ENCODE data around the gene TMEM120A.

Gene TMEM120A

DNA sequence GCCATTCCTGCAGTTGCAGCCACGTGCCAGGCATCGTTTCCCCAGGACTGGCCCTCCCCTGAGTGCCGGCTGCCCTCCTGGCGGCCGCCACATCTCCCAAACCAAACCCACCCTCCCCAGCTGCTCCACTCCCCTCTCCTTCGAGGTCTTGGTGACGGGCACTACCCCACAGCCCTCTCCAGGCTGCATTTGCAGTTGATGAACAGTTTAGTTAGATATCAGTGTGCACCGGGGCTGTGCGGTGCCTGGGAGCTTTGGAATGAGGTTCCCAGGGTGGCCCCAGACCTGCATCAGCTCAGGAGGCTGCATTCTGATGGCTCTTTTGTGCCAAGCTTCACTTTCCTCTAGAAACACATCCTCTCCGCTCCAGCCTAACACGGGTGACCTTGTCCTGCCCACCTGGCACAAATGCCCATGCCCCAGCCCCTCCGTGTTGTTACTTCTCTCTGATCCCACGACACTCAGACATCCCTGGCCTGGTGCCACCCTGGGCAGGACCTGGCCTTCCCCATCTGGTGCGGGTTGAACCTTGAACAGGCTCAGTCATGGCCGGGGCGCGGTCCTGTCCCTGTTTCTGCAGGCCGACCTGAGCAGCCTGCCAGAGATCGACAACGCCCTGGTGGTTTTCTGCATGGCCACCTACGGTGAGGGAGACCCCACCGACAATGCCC, 14.5 kb downstream of the TMEM120A start:
- no peak for DNase-seq

DNA sequence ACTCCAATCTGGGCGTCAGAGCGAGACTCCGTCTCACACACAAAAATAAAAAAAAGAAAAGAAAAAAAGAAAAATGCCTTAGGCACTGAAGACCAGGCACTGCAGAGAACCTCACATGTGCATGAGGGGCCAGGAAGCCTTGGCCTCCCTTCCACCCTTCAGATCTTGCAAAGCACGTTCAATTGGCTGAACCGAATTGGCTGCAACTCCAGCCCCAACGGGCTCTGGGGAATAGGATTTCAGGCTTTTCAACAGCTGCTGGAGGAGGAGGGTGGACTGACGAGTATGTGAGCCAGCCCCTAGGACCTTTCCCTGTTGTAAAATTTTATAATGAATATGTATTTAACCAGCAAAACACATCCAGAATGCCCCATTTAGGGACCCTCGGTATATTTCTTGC, 16.7 kb downstream of the TMEM120A start:
- no peak for DNase-seq

DNA sequence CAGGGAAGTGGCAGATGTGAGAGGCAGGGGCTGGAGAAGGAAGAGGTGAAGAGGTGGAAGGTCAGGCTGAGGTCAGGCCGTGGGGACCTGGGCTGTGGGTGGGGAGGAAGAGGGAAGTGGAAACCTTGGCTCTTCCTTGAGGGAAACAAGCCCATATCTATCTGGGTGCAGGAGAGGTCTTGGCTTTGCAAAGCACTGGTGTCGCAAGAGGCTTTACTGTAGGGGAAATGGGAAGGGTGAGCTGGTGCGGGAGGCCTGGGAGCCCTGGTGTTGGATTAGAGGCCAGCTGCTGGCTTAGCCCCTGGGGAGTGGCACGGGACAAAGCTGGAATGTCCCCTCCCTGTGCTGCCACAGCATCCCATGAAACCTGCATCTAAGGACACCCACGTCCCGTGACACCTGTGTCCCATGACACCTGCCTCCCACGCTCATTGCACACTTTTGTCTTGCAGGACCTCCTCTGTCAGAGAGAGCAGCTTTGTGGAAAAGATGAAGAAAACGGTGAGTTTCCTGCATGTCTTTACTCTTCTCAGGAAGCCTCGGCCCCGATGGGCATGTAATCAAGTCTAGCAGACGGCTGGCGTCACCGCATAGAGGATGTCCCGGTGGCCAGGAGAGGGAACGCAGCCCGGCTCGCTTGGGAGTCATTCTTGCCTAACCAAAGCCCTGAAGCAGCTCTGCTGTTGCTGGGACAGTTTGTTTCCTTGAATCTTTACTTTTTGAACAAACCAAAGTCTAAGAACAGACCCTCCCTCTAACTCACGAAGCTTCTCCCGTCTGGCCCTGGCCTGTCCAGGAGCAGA, 22.2 kb downstream of the TMEM120A start:
- no peak for DNase-seq

DNA sequence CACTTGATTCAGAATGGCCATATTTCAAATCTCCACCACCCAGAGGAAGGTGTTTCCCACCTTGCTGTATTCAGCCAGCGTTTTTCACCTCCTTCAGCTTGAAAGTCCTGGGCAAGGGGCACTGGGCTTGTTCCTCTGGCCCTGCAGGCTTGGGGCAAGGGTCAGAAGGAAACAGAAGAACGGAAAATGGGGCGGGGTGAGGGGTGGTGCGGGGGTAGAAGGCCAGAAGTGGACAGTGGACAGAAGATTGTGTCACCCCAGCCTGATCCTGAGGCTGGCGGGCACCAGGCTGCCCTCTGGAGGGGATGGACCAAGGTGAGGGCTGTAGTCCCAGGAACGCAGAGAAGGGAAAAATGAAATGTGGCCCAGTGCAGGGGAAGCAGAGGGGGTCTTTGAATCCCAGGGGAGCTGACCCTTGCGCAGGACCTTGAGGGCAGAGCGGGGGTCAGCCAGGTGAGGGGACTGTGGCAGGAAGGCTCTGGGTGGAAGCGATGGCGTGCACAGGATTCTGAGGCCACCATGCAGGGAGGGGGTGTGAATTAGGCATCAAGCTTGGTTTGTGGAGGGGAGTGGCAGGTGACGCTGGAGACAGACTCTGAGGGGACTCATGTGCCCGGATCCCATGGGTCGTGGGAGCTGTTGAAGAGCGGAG, 23.0 kb downstream of the TMEM120A start:
- no peak for DNase-seq

DNA sequence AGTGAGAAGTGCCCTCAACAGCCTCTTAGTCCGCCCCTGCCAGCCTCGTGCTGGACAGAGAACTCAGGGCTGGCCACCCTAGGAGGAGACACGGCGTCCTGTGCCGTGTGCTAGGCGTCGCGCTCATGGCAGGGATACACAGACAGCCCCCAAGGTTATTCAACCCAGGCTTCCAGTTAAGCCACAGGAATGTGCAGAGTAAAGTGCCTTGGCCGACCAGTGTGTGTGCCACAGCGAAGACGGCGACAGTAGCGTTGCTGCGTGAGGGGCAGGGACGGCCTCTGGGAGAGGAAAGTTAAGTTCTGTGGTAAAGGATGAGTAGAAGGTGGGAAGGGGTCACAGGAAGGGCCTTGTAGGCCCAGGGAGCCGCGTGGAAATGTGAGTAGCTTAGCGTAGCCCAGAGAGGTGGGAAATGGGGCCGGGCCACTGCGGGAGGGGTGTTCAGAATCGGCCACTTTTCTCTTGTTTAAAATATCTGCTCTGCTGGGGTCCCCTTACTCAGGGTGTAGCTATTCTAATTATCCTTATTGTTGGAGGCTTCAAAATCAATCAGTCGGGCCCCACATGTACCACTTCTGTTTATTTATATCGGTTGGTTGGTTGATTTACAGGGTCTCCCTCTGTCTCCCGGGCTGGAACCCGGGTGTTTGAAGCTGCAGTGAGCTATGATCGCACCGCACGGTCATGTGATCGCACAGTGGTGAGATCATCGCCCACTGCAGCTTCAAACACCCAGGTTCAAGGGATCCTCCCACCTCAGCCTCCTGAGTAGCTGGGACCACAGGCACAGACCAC, 24.5 kb downstream of the TMEM120A start:
- no peak for DNase-seq

DNA sequence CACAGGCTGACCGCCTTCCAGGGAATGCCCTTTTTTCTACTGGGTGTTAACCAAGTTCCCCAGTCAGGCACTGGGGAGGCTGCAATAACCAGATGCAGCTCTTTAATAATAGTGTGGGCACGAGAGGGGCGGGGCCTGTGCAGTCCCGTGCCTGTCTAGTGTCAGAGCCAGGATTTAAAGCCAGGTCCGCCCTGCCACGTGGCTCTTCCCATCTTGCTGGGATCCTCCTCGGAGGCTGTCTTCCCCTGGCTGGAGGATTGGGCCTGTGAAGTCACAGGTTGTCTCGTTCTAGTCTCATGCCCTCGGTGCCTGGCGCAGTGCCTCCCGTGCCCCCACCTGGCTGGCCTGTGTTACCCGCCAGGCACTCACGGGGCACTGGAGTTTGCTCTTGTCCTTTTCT, 25.2 kb downstream of the TMEM120A start:
- DNase-seq: no peak

DNA sequence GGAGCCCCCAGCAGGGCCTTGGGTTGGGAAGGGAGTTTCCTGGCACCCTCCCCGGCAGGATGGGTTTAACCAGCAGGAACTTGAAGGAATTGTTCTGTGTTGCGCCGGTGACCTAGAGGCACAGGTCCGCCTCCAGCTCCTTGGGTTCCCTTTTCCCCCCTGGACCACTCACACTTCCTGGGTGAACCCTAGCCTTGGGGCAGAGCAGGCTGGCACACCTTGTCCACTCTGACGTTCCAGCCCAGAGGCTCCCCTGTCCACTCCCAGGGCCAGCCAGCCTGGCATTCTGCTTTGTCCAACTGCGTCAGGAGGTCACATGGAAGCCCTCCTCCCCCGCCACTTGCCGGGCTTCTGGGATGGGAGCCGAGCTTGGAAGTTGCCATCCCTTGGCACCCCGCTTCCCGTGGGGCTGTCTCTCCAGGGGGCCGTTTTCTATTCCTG, 25.8 kb downstream of the TMEM120A start:
- DNase-seq: no peak

DNA sequence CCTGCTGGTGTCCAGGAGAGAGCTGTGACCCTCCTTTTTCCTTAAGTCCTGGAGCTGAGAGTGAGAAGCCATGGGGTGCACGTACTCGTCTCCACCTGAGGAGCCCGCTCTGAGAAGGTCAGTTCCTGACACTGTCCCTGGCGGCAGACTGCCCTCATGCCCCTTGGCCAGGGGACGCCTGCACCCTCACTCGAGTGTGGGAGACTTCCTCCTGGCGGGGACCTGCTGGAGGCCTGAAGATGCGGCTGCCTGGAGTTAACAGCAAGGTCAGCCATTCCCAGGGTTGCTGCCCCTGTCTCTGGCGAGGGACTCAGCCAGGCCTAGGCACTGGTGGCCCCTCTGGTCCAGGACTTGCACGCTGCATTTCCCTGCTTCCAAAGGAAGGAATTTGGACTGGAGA, 26.4 kb downstream of the TMEM120A start:
- DNase-seq: no peak

DNA sequence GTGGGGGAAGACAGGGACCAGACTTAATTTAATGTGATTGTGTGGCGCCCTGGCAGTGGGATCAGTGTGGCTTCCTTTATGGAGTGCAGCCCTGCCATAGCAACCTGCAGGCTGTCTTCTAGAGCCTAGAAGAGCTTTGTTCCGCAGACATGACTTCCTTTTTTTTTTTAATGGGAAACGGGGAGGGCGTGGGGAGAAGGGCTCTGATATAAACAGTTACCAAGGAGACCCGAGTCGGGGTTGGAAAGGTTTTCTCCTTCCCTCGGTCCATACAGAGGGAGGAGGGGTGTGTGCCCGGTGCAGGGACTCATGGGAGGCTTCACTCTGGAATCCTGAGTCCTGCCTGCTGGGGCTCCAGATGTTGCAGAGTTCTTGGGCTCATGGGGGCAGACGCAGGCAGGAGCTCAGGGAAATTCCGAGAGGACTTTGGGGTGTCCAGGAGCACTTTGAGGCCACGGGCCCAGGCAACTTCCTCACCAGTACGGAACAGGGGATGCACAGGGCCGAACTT, 26.9 kb downstream of the TMEM120A start:
- DNase-seq: peak; percentile 32

DNA sequence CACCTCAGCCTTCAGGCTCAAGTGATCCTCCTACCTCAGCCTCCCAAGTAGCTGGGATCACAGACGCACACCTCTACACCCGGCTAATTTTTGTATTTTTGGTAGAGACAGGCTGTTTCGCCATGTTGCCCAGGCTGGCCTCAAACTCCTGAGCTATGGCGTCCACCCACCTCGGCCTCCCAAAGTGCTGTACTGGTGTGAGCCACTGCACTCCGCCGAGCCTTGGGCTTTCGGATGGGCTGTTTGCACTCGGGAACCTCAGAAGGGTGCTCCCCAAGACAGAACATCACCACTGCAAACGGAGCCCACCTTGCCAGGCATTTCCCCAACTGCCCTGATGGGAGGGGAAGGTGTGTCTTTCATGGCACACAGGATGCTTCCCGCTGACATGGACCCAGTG, 27.3 kb downstream of the TMEM120A start:
- no peak for DNase-seq

DNA sequence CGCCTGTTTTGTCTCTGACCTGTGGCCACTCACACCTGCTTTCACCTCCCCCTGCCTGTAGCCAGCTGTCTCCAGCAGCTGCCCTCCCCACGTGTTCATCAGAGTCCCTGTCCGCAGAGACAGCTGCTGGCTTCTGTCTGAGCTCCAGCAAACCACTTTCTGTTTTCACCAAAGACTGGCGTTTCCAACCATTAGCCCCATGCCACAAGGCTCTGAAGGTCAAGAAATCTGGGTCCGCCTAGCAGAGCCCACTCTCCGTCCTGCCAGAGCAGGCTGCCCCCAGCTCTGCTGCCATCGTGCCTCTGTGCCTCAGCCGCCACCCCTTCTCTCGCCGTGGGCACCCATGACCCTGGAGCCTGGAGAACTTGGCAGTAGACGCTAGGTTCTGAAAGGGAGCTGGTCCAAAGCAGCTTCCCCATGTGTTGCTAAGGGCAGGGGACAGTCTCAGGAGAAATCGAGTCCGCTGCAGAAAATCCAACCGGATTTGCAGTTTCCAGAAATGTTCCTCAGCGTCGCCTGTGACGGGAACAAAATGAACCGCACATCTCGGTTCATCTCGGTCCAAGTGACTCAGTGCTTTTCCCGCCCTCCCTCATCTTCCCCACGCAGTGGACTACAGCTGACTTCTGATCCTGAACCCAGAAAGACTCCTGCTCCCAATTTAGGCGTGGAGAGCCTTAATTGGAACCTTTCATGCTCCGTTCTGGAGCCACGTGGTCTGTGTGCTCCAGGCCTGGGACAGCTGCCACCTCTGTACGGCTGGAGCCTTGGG, 28.0 kb downstream of the TMEM120A start:
- no peak for DNase-seq

DNA sequence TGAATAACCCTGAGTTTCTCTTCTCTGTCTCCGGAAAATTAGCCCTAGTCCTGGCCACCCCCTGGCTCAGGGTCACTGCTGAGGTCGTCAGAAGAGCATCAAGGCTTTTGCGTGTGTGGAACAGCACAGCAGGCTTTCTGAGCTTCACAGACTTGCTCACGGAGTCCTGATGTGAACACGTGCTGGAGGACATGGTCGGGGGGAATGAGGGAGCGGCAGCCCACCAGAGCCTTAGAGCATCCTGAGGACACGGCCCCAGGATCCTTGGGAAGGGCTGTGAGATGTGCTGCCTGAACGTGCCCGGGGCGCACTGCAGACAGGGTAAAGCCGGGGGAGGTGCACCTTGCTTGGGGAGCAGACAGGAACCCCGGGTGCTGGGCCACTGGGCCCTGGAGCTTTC, 28.8 kb downstream of the TMEM120A start:
- DNase-seq: no peak

DNA sequence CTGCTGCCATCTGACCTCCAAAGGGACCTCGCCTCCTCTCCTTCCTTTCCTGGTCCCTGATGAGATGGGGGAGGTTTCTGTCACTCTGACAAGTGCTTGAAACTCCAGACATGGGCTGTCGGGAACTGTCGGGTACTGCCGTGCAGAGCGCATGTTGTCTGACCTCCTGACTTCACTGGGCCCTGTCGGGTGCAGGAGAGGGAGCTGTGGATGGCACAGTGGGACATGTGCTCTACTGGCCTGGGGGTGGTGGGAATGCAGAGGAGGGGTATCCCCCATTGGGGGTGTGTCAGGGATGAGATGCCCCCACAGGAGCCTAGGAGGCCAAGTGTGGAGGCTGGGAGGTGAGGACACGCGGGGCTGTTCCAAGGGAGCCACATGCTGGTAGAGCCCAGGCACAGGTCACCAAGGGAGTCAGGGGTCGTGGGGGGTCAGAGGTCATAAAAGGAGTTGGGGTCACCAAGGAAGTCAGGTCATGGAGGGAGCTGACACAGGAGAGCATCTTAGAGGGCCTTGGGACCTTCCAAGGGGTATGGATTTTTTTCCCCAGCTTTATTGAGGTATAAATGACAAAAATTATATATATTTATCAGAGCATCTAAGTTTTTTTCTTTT, 30.9 kb downstream of the TMEM120A start:
- DNase-seq: no peak

DNA sequence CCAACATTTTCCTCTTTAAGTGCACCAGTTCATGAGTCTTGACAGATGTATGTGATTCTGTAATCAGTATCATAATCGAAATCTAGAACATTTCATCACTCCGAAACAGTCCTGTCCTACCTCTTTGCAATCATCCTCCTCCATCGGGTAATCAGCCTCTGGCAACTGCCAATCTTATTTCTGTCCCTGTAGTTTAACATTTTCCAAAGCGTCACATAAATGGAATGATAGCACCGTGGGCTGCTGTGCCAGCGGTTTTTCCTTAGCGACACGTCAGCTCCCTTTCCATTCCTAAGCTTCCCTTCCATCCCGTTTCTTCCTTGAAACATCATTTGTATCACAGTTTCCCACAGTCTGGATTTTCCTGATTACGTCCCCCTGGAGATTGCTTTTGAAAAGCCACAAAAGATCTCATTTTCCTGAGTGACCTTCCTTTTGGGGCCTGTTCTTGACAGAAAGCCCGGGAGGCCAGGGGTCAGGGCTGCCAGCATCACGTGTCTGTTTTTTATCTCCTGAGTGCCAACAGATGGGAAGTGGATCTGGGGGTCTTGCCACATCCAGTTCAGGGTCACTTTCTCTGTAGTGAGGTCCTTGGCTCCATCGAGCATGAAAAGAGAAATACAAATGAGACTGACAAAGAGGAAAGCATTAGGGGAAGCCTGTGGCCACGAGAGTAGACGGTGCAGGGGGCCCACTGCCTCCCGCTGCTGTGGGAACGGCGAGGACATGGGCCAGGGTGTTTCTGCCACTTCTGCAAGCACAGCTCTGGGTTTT, 31.6 kb downstream of the TMEM120A start:
- no peak for DNase-seq

DNA sequence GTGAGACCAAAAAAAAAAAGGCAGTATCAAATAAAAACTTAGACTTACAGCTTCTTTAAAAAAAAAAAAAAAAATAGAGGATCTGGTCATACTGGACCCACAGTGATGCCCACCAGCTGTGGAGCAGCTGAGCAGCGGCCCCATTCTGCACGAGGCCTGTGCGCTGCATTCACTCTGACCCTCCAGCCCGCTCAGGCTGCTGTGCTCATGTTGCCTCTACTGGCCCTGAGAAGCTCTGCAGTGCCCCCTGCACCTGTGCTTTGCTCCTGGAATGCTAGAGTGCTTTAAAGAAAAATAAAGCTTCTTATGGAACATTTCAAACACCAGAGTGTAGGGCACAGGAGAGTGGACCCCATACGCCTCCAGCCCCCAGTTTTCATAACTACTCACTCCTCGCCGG, 33.2 kb downstream of the TMEM120A start:
- no peak for DNase-seq

DNA sequence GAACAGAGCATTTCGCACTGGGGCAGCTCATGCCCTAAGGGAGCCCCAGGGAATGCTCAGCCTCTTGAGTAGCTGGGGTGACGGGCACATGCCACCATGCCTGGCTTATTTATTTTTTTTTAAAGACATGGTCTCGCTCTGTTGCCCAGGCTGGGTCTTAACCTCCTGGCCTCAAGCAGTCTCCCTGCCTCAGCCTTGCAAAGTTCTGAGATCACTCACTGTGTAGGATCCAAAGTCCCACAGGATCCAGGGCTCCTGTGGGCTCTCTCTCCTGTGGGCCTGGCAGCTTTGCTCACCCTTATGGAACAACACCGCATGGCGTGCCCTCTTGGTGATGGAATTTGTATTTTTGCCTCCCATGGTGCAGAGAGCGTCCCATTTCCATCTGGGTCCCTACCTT, 34.0 kb downstream of the TMEM120A start:
- no peak for DNase-seq

DNA sequence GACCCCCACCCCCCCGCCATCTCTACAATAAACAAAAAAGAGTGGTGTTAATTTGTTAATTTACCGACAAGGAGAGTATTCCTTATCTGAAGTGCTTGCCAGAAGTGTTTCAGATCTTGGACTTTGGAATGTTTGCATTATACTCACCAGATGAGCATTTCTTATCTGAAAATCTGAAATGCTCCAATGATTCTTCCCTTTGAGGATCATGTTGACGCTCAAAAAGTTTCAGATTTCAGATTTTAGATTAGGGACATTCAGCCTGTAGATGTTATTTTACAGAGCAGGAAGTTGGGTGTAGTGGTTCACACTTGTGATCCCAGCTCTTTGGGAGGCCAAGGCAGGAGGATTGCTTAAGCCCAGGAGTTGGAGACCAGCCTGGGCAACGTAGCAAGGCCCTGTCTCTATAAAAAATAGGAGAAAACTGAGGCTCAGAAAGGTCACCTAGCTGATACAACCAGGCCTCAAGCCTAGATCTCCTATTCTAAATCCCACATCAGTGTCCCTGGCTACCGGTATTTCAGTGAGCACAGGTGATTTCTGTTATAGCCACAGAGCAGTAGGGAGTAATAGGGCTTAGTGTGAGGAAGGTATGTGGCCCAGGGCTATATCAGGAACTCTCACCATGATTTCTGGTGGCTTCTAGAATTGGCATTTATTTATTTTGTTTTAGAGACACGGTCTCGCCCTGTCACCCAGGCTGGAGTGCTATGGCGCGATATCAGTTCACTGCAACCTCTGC, 35.4 kb downstream of the TMEM120A start:
- no peak for DNase-seq

DNA sequence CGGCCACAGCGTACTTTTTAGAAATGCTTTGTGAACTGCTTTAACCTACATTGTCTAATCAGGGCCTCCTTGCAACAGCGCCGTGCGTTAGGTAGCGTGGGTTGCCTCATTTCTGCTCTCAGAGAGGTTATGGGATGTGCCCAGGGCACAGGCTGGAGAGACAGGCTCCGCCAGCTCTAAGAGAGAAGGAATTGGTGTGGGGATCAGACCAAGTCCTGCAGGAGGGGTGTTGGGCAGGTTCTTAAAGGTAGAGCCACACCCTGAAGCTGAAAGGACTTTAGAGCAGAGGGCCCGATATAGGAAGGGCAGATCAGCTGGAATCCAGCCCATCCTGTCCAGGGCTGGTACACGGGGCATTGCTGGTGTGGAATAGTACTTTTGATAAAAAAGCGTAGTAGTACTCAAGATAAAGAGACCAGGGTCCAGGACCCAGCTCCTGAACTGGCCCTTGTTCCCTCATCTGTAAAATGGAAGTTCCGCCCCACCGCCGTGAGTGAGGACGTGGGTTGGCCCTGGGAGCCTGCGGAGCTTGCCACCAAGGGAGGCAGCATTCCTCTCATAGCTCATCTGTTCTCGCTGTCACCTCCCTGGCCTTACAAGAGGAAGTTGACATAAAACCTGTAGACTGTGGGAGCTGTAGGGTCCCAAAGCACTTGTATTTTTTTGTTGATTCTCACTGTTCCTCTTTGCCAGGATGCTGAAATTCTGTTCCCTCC, 37.2 kb downstream of the TMEM120A start:
- no peak for DNase-seq

DNA sequence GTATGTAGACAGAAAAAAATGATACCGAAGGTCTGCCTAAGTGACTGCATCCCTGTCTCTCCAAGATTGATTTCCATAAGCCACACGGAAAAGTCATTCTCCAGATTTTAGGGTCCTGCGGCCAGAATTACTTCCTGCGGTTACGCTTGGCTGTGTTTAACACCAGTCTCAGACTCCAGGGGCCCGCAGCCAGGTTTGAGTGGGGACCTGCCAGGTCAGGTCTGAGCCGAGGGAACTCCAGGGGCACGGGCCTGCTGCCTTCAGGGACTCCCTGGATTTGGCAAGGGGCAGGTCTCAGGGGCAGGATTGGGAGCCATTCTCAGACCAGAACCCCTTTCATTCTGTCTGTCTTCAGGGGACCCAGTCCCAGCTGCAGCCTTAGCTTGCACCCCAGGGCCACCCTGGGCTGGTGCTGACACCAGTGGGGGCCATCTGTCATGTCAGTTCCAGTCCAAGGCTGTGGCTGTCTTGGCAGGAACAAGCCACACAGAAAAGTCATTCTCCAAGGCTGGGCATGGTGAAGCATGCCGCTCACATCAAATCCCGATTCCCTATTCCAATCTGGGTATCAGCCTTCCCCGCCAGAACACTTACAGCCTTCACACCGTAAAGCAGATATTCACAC, 39.0 kb downstream of the TMEM120A start:
- DNase-seq: no peak
